ENCODE measurements around the gene TNP1.

DNA sequence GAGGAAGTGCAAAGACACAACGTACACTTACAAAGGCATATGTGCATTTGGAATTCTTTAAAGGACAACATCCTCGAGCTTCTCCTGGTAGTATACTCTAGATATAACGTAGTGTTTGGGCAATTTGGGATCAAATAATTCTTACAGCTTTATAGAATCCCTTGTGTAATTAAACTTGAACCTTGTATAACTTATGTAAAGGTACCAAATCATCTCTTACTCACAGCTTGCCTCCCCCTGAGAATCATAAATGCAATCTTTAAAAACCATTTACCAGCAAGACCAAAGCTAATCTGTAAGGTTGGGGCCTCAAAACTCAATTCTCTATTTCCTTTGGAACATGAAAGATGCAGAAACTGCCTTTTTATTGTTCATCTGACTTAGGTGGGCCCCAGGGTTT is 12.2 kb upstream of the TNP1 start:
- TF ChIP-seq, protein P1, sequence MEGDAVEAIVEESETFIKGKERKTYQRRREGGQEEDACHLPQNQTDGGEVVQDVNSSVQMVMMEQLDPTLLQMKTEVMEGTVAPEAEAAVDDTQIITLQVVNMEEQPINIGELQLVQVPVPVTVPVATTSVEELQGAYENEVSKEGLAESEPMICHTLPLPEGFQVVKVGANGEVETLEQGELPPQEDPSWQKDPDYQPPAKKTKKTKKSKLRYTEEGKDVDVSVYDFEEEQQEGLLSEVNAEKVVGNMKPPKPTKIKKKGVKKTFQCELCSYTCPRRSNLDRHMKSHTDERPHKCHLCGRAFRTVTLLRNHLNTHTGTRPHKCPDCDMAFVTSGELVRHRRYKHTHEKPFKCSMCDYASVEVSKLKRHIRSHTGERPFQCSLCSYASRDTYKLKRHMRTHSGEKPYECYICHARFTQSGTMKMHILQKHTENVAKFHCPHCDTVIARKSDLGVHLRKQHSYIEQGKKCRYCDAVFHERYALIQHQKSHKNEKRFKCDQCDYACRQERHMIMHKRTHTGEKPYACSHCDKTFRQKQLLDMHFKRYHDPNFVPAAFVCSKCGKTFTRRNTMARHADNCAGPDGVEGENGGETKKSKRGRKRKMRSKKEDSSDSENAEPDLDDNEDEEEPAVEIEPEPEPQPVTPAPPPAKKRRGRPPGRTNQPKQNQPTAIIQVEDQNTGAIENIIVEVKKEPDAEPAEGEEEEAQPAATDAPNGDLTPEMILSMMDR (IDR thresholded peaks at IDR 0.05; ENCODE audit: low read depth, low read length, missing input control): no peak
- TF ChIP-seq GABPA (IDR thresholded peaks at IDR 0.05 in 1 of 2, conservative IDR thresholded peaks at IDR 0.05 in 1 of 2): no peak
- TF ChIP-seq FOXA1 (IDR thresholded peaks at IDR 0.05): no peak
